Measurements from ENCODE around the gene KCNMA1.
"Not testable (repeated sequence)": the region's sequence is repeated elsewhere in the genome, so short reads cannot be mapped to it uniquely, and the experiment has no call there.

KCNMA1 gene

GRCh38 chr10:77410523-77410922, 227.1 kb downstream of the KCNMA1 start:
- no peak for DNase-seq

DNA sequence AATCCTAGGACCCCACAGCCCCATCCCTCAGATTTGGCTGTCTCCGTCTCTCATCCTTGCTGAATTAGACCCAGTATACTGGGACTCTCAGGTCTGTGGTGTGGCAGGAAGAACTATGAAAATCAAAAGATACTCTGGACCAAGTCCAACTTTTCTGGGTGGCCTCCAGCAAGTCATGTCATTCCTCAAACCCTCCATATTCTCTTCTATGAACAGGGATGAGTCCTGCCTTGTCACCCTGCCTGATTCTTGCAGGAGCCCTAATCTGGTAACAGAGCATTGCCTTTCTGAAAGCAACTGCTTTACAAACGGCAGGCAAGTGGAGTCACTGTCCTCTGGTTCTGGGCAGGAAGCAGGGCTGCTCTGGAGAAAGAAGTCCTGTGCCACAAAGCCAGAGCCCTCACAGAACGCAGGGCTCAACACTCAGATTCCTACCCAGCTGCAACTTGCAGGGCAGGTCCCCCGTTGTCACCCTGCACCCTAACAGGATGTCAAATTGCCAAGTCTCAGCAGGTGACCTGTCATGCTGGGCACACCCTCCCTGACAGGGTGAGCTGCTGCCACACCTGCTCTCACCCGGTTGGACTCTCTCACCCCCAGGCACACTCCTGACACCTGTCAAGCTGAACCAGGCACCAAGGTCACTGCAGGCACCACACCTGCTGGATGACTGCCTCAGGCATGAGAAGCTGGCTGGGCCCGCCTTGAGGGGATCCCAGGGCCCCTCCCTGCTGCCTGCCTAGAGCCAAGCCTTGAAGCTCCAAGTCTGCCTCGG, 227.7 kb downstream of the KCNMA1 start:
- no peak for DNase-seq

DNA sequence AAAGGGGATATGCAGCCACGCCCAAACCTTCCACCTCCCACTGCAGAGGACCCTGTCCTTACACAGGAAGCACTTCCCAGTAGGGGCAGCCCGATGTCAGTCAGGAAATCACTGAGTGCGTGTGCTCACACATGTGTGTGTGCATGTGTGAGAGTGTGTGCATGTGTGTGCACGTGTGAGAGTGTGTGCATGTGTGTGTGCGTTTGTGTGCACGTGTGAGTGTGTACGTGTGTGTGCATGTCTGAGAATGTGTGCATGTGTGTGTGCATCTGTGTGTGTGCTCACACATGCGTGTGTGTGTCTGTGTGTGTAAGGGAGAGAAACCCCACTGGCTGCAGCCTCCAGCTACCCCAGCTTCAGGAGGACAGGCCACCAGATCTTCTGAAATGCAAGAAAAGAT, 229.3 kb downstream of the KCNMA1 start:
- DNase-seq: no peak

- DNase-seq: no peak
These were observed 230.7 kb downstream of the KCNMA1 start for GRCh38 chr10:77406764-77407430.

- no peak for DNase-seq
These were observed 231.8 kb downstream of the KCNMA1 start for GRCh38 chr10:77405771-77406241.

- no peak for DNase-seq
These were observed 232.8 kb downstream of the KCNMA1 start for GRCh38 chr10:77404810-77405209.

- DNase-seq: no peak
These were observed 233.8 kb downstream of the KCNMA1 start for GRCh38 chr10:77403761-77404160.

DNA sequence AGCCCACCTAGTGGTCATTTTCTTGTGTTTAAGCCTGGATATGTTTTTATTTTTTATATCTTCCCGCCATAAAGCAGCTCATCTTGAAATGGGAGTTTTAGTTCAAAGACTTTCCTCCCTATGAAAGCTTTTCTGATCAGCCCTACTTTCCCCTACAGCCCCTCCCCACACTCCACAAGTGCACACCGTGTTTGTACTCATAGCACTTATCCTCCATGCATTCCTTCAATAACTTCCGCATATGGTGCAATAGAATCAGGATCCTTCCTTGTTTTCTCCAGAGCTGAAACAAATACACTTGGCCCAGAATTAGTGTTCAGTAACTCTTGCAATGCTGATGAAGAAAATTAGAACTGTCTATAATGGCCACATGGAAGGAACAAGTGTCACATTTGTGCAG, 235.9 kb downstream of the KCNMA1 start:
- no peak for DNase-seq

DNA sequence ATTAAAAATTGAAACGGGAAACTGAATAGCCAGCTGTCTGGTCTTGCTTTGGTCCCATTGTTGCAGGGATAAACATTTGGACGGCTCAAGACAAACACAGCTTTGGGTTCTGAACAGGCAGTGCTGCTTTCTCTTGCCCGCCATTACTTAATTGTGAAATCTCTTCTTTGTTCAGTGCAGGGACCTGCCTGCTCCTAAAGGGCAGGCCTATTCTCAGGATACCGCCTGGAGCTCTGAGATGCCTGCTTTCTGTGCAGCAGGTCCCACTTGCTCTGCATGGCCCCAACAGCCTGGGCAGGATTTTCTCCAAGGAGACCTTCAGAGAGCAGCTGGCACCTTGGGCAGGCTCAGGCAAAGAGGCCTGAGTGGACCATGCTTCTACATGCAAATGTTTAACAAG, 237.6 kb downstream of the KCNMA1 start:
- DNase-seq: no peak

DNA sequence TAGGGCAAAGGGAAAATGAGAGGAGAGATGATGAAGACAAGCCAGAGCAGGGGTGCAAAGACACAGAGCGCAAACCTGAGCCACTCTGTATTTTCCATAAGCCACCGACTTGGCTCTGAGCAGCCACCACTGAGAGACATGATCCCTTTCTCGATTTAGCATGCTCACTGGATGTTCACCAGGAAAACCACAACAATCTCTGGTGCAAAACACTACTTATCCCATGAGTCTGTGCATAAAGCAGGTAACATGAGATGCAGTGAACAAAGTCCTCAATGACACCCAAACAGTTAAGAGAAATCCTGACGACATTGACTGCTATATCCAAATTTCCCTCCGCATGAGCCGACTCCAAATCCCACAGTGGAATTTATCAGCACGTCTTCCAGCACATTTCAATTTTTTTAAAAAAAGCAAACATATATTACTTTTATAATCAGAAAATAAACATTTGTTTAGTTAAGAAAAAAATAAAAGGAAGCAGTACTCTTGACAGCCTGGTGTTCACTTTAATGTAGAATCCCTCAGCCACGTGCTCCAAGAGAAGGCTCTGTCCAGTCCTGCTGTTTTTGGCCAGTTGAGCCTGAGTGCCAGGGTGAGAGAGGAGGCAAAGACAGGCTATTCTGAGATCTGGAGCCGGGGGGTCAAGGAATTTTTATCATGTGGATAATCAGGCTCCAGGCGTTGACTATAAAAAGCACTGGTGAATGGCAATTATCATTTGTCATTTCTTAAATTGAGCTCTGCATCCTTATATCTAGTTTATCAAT, 238.4 kb downstream of the KCNMA1 start:
- DNase-seq: no peak

DNA sequence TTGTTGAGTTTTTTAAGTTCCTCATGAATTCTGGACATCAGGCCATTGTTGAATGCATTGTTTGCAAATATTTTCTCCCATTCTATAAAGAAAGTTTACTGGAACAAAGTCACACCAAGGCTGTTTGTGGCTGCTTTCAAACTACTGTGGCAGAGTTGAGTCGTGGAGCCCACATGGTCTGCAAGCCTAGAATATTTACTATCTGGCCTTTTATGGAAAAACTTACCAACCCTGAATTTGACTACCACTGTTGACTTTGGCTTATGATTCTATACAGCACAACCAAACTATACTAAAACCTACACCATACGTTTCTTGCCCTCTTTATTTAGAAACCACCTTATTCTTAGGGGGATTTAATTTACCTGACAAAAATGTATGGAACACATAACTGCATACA, 239.1 kb downstream of the KCNMA1 start:
- DNase-seq: no peak

GRCh38 chr10:77397103-77397502, 240.5 kb downstream of the KCNMA1 start:
- no peak for DNase-seq

DNA sequence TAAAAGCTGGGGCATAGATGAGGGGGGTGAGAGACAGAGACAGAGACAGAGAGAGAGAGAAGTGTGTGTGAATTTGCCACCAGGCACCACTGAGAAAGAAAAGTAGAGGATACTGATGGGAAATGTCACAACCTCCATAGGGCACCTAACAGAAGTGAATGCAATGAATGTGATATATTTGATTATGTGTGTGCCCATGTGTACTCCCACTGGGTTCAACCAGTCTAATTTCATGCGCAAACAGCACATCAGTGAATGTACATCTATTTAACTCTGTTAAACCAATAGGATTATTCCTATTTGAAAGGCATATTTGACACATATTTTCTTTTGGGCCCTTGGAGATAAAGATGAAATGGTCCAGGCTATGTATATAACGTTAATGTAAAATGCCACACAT, 241.3 kb downstream of the KCNMA1 start:
- DNase-seq: no peak

DNA sequence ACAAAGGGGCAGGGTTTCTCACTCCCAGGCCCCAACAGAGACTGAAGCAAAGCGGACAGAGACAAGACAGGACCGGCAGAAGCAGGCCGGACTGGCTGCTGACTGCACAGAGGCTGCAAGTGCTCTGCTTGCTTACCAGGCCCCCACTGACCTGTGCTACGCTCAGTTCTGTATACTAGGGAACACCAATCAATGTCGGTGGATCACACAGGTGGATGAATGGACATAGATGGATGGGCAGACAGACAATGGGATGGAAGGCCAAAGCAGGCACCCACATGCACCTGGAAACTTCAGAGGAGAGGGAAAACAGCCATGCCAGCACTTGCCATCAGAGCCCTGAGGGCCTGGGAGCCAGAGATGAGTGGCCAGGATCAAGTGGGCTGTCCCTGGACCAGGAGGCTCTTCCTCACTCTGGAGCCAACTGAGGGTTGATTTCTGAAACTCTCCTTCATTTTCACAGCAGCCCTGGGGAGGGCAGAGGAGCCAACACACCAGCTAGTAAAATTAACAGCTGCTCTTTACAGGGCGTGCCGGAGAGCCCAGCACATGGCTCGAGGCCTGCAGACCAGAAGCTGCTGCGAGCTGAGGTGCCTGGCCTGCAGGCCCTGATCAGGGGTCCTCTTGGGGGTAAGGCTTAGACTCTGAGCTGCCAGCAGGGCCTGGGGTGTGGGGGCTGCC, 243.6 kb downstream of the KCNMA1 start:
- DNase-seq: no peak

- no peak for DNase-seq
These were observed 244.2 kb downstream of the KCNMA1 start for GRCh38 chr10:77393411-77393810.

- no peak for DNase-seq
These were observed 244.8 kb downstream of the KCNMA1 start for GRCh38 chr10:77392851-77393250.

DNA sequence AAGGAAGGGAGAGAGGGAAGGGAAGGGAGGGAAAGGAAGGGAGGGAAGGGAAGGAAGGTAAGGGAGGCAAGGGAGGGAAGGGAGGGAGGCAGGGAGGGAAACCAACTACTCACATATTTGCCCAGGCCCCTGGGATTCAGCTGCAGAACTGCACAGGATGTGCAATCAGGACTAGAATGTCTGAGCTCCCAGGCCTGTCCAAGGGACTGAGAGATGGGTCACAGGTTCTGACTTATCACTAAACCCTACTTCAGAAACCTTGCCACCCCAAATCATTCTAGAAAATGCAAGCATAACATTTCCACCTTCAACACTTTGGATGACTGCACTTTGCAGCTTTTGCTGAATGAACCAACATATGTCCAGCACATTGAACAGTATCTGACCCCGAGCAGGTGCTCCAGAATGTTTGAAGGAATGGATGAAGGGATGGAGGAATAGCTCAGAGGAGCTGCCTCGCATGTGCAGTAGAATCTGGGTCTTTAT, 245.3 kb downstream of the KCNMA1 start:
- DNase-seq: no peak

DNA sequence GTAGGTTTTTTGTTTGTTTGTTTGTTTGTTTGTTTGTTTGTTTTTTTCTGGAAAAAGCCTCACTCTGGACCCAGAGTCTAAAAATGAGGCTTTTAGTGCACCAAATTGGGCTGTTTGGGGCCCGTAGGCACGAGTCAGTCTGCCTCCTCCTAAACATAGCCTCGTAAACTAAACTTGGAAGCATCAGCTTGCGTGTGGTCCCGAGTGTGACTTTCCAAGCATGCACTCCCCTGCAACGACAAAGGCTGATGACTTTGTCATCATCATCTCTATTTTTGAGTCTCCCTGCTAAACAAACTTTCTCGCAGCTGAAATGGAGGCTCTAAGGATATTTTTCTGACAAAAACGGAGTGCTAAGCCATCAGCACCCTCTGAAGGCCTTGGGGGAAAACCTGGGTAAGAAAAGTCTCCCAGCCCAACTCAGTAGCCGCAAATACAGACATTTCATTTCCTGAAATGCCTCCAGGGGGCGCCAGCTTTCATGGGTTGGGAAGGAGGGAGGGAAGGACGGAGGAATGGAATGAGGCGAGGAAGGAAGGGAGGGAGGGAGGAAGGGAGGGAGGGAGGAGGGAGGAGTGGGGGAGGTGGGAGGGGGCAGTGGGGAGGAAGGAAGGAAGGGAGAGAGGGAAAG, 245.9 kb downstream of the KCNMA1 start:
- DNase-seq: no peak

- no peak for DNase-seq
These were observed 247.1 kb downstream of the KCNMA1 start for GRCh38 chr10:77390481-77390891.

DNA sequence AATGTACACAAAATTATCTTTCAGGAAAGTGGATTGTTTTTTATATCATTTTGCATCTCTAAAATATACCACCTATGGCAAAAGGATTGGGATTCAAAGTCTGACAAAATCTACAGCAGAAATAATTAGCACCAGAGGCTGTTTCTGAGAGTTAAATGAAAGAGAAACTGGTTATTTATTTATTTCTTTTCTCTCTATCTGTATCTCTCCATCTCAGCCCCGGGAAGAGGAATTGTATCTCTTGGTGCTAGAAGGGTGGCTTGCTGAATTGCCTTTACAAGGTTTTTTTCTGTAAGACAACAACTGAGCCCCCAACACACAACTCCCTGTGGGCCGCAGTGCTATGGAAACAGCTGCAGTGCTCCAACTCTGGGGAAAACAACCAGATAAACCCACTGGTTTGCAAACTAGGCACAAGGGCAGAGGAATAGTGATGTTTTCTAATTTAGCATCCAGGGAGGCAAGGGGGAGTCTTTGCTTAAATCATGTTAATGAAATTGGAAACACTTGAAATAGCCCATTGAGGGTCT, 249.0 kb downstream of the KCNMA1 start:
- DNase-seq: no peak

DNA sequence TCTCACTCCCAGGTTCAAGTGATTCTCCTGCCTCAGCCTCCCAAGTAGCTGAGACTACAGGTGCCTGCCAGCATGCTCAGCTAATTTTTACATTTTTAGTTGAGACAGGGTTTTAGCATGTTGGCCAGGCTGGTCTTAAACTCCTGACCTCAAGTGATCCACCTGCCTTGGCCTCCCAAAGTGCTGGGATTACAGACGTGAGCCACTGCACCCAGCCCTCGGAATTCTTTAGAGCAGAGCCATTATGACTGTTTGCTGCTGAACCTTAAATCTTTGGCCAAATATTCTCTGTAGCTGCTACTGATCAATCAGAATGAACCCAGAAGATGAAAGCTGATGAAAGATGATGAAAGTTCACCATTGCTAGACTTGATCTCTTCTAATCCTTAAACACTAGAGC, 249.9 kb downstream of the KCNMA1 start:
- DNase-seq: not testable (repeated sequence)

- no peak for DNase-seq
These were observed 250.4 kb downstream of the KCNMA1 start for GRCh38 chr10:77387247-77387646.
